Measurements from ENCODE around the gene TTC39B.

- TF ChIP-seq CTCF (IDR thresholded peaks at IDR 0.05): no peak
- no peak for TF ChIP-seq POLR2A (IDR thresholded peaks at IDR 0.05)
Measured at GRCh38 chr9:15206903-15207696, 99.9 kb downstream of the TTC39B start.

All from heart left ventricle (tissue), 13 donors.